ENCODE results near the gene MSANTD7. TPM values are rescaled to one million over a fixed set of nuclear protein-coding genes. Genes with fewer than 3 reads are reported as not detected.
"Not testable (repeated sequence)": the region's sequence is repeated elsewhere in the genome, so short reads cannot be mapped to it uniquely, and the experiment has no call there.

Gene MSANTD7
- total and polyA plus RNA-seq, 4 donors = 2.6 to 8.2 (median 5.6) TPM

- ATAC-seq (ENCODE audit: low FRiP score) (no peak), DNase-seq (no peak)
- Histone ChIP-seq H3K27me3 (ENCODE audit: control insufficient read depth in 1 of 2, insufficient read depth in 2 of 2, low read length in 1 of 2) (no peaks in the 10 kb centered on the region), H3K4me1 (ENCODE audit: control insufficient read depth in 1 of 2, insufficient read depth in 2 of 2, low read length in 2 of 2) (no peaks in the 10 kb centered on the region), H3K27ac (ENCODE audit: low read depth in 1 of 2, low read length in 2 of 2) (no peak overlapping the region), H3K36me3 (ENCODE audit: control insufficient read depth in 1 of 2, insufficient read depth in 2 of 2, low read length in 1 of 2) (no peaks in the 10 kb centered on the region), H3K4me3 (ENCODE audit: low read length in 2 of 2) (no peak overlapping the region), H3K9me3 (ENCODE audit: control insufficient read depth, low read length) (no peaks in the 10 kb centered on the region)
- 92 to 93% methylated on average over 6 of the region's 6 CpGs for WGBS, 2 donors
- intact Hi-C loops (cut with DNase I) = loop anchor here in 1 of 2 donors (2.0 kb wide), 1 partner anchor 13 kb away; no protein-coding TSS in a partner anchor
Measured at GRCh38 chr10:14815681-14816080, 22.4 kb upstream of the MSANTD7 start.

- ATAC-seq (ENCODE audit: low FRiP score); H3K4me3 ChIP-seq (ENCODE audit: low read length in 2 of 2); DNase-seq; H3K27me3 ChIP-seq (ENCODE audit: control insufficient read depth in 1 of 2, insufficient read depth in 2 of 2, low read length in 1 of 2); H3K9me3 ChIP-seq (ENCODE audit: control insufficient read depth, low read length); H3K4me1 ChIP-seq (ENCODE audit: control insufficient read depth in 1 of 2, insufficient read depth in 2 of 2, low read length in 2 of 2); H3K36me3 ChIP-seq (ENCODE audit: control insufficient read depth in 1 of 2, insufficient read depth in 2 of 2, low read length in 1 of 2); H3K27ac ChIP-seq (ENCODE audit: low read depth in 1 of 2, low read length in 2 of 2): not testable (repeated sequence)
- WGBS, 2 donors = 95 to 100% methylated on average over 7 of the region's 7 CpGs
- intact Hi-C loops (cut with DNase I) = loop anchor here in 1 of 2 donors (2.0 kb wide), 1 partner anchor 14 kb away; no protein-coding TSS in a partner anchor
Measured at GRCh38 chr10:14816717-14817116, 21.4 kb upstream of the MSANTD7 start.

- no peaks in the 10 kb centered on the region for H3K27me3 ChIP-seq (ENCODE audit: control insufficient read depth in 1 of 2, insufficient read depth in 2 of 2, low read length in 1 of 2)
- WGBS, 2 donors = 66 to 68% methylated on average over 10 of the region's 10 CpGs
- ATAC-seq (ENCODE audit: low FRiP score) (no peak), DNase-seq (peak in 1 of 2 donors; percentile 43)
- no peak overlapping the region for H3K27ac ChIP-seq (ENCODE audit: low read depth in 1 of 2, low read length in 2 of 2)
- H3K4me3 ChIP-seq (ENCODE audit: low read length in 2 of 2) = no peak overlapping the region
- intact Hi-C loops (cut with DNase I) = loop anchor here in 1 of 2 donors (10.0 kb wide), 1 partner anchor 85 kb away; no protein-coding TSS in a partner anchor
- no peaks in the 10 kb centered on the region for H3K4me1 ChIP-seq (ENCODE audit: control insufficient read depth in 1 of 2, insufficient read depth in 2 of 2, low read length in 2 of 2)
- H3K9me3 ChIP-seq (ENCODE audit: control insufficient read depth, low read length) = no peaks in the 10 kb centered on the region
- no peaks in the 10 kb centered on the region for H3K36me3 ChIP-seq (ENCODE audit: control insufficient read depth in 1 of 2, insufficient read depth in 2 of 2, low read length in 1 of 2)
Measured at GRCh38 chr10:14820010-14820774, 17.9 kb upstream of the MSANTD7 start.

- DNase-seq (no peak), ATAC-seq (ENCODE audit: low FRiP score) (no peak)
- WGBS, 2 donors = 94% methylated on average over 5 of the region's 5 CpGs
- no peak overlapping the region for H3K27ac ChIP-seq (ENCODE audit: low read depth in 1 of 2, low read length in 2 of 2)
- no peaks in the 10 kb centered on the region for H3K4me1 ChIP-seq (ENCODE audit: control insufficient read depth in 1 of 2, insufficient read depth in 2 of 2, low read length in 2 of 2)
- no peaks in the 10 kb centered on the region for H3K9me3 ChIP-seq (ENCODE audit: control insufficient read depth, low read length)
- no peaks in the 10 kb centered on the region for H3K36me3 ChIP-seq (ENCODE audit: control insufficient read depth in 1 of 2, insufficient read depth in 2 of 2, low read length in 1 of 2)
- no peaks in the 10 kb centered on the region for H3K27me3 ChIP-seq (ENCODE audit: control insufficient read depth in 1 of 2, insufficient read depth in 2 of 2, low read length in 1 of 2)
- intact Hi-C loops (cut with DNase I) = loop anchor here in 1 of 2 donors (10.0 kb wide), 1 partner anchor 86 kb away; no protein-coding TSS in a partner anchor
- no peak overlapping the region for H3K4me3 ChIP-seq (ENCODE audit: low read length in 2 of 2)
Measured at GRCh38 chr10:14820775-14821154, 17.3 kb upstream of the MSANTD7 start.

GRCh38 chr10:14821635-14822375, 16.3 kb upstream of the MSANTD7 start:
- no peak overlapping the region for H3K4me3 ChIP-seq (ENCODE audit: low read length in 2 of 2)
- 77 to 85% methylated on average over 6 of the region's 6 CpGs for WGBS, 2 donors
- H3K4me1 ChIP-seq (ENCODE audit: control insufficient read depth in 1 of 2, insufficient read depth in 2 of 2, low read length in 2 of 2) = no peaks in the 10 kb centered on the region
- H3K9me3 ChIP-seq (ENCODE audit: control insufficient read depth, low read length) = no peaks in the 10 kb centered on the region
- no peak overlapping the region for H3K27ac ChIP-seq (ENCODE audit: low read depth in 1 of 2, low read length in 2 of 2)
- H3K36me3 ChIP-seq (ENCODE audit: control insufficient read depth in 1 of 2, insufficient read depth in 2 of 2, low read length in 1 of 2) = no peaks in the 10 kb centered on the region
- DNase-seq = no peak
- no peak for ATAC-seq (ENCODE audit: low FRiP score)
- intact Hi-C loops (cut with DNase I) = loop anchor here (2.0 to 10.0 kb wide), 2 partner anchors 87 to 285 kb away; no protein-coding TSS in a partner anchor
- no peaks in the 10 kb centered on the region for H3K27me3 ChIP-seq (ENCODE audit: control insufficient read depth in 1 of 2, insufficient read depth in 2 of 2, low read length in 1 of 2)

GRCh38 chr10:14822879-14823755, 15.0 kb upstream of the MSANTD7 start:
- Histone ChIP-seq H3K4me3 (ENCODE audit: low read length in 2 of 2) (no peak overlapping the region), H3K36me3 (ENCODE audit: control insufficient read depth in 1 of 2, insufficient read depth in 2 of 2, low read length in 1 of 2) (no peaks in the 10 kb centered on the region), H3K27ac (ENCODE audit: low read depth in 1 of 2, low read length in 2 of 2) (no peak overlapping the region), H3K27me3 (ENCODE audit: control insufficient read depth in 1 of 2, insufficient read depth in 2 of 2, low read length in 1 of 2) (no peaks in the 10 kb centered on the region), H3K4me1 (ENCODE audit: control insufficient read depth in 1 of 2, insufficient read depth in 2 of 2, low read length in 2 of 2) (no peaks in the 10 kb centered on the region), H3K9me3 (ENCODE audit: control insufficient read depth, low read length) (no peaks in the 10 kb centered on the region)
- DNase-seq = no peak
- 27 to 31% methylated on average over 3 of the region's 3 CpGs for WGBS, 2 donors
- intact Hi-C loops (cut with DNase I) = loop anchor here (2.0 to 10.0 kb wide), 2 partner anchors 88 to 286 kb away; no protein-coding TSS in a partner anchor
- ATAC-seq (ENCODE audit: low FRiP score) = no peak

GRCh38 chr10:14823966-14824365, 14.1 kb upstream of the MSANTD7 start:
- Histone ChIP-seq H3K36me3 (ENCODE audit: control insufficient read depth in 1 of 2, insufficient read depth in 2 of 2, low read length in 1 of 2) (no peaks in the 10 kb centered on the region), H3K27me3 (ENCODE audit: control insufficient read depth in 1 of 2, insufficient read depth in 2 of 2, low read length in 1 of 2) (no peaks in the 10 kb centered on the region), H3K4me3 (ENCODE audit: low read length in 2 of 2) (no peak overlapping the region), H3K27ac (ENCODE audit: low read depth in 1 of 2, low read length in 2 of 2) (no peak overlapping the region), H3K4me1 (ENCODE audit: control insufficient read depth in 1 of 2, insufficient read depth in 2 of 2, low read length in 2 of 2) (no peaks in the 10 kb centered on the region), H3K9me3 (ENCODE audit: control insufficient read depth, low read length) (no peaks in the 10 kb centered on the region)
- intact Hi-C loops (cut with DNase I) = loop anchor here (2.0 to 10.0 kb wide), 3 partner anchors 89 to 325 kb away; no protein-coding TSS in a partner anchor
- DNase-seq (no peak), ATAC-seq (ENCODE audit: low FRiP score) (no peak)
- WGBS, 2 donors = 83 to 88% methylated on average over 3 of the region's 3 CpGs
